ENCODE measurements around the gene DCLRE1A.

DNA sequence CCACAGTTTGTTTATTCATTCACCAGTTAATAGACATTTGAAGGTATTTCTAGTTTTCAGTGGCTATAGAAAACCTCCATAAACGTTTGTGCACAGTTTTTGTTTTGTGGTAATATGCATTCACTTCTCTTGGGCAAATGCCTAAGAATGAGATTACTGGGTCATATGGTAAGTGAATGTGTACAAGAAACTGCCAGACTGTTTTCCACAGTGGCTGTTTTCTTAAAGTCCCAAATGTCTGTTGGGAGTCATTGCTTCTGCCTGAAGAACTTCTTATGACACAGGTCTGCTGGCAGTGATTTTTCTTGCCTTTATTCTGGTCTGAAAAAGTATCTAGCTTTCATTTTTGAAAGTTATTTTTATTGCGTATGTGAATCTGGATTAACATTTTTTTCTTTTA is 36.0 kb upstream of the DCLRE1A start:
- TF ChIP-seq, protein P1, sequence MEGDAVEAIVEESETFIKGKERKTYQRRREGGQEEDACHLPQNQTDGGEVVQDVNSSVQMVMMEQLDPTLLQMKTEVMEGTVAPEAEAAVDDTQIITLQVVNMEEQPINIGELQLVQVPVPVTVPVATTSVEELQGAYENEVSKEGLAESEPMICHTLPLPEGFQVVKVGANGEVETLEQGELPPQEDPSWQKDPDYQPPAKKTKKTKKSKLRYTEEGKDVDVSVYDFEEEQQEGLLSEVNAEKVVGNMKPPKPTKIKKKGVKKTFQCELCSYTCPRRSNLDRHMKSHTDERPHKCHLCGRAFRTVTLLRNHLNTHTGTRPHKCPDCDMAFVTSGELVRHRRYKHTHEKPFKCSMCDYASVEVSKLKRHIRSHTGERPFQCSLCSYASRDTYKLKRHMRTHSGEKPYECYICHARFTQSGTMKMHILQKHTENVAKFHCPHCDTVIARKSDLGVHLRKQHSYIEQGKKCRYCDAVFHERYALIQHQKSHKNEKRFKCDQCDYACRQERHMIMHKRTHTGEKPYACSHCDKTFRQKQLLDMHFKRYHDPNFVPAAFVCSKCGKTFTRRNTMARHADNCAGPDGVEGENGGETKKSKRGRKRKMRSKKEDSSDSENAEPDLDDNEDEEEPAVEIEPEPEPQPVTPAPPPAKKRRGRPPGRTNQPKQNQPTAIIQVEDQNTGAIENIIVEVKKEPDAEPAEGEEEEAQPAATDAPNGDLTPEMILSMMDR (IDR thresholded peaks at IDR 0.05; ENCODE audit: borderline replicate concordance, extremely low read depth, low read length, poor library complexity, severe bottlenecking): no peak
- TF ChIP-seq EZH2 (IDR thresholded peaks at IDR 0.05; ENCODE audit: borderline replicate concordance, low read depth, low read length, severe bottlenecking): no peak

Measured in DND-41 (cell line).